SK-N-SH (cell line): Measurements from ENCODE around the gene ULBP1.

Experiments
- CHD2 ChIP-seq: fragments of 150-350 bp; IDR thresholded peaks from 2 replicates; pipeline ENCODE4 v1.6.1; 2018; ENCODE audit warnings: low read length; ENCODE audit not compliant: partially characterized antibody
- CTCF ChIP-seq: fragments of 200-600 bp; sonication (generic); IDR thresholded peaks from 2 replicates; pipeline ENCODE4 v1.6.1; 2017; ENCODE audit warnings: antibody characterized with exemption, mild to moderate bottlenecking, moderate library complexity
- EP300 ChIP-seq, 2 experiments: IDR thresholded peaks; 2 replicates each; pipeline versions ENCODE4 v1.4.0 to v1.6.1; 2012; ENCODE audit warnings: borderline replicate concordance in 1 of 2, low read depth in 1 of 2, low read length in 1 of 2
- FOXJ3 ChIP-seq: sonication (generic); formaldehyde crosslinking; IDR thresholded peaks from 2 replicates; pipeline ENCODE4 v1.5.1; 2020; ENCODE audit warnings: mild to moderate bottlenecking, missing genetic modification reagents
- GABPA ChIP-seq: IDR thresholded peaks from 2 replicates; pipeline ENCODE4 v1.4.0; 2012; ENCODE audit warnings: low read depth, mild to moderate bottlenecking
- MAX ChIP-seq: IDR thresholded peaks from 2 replicates; pipeline ENCODE4 v1.4.0; 2012; ENCODE audit warnings: low read depth
- NRF1 ChIP-seq: IDR thresholded peaks from 2 replicates; pipeline ENCODE4 v1.6.1; 2012; ENCODE audit warnings: low read depth, mild to moderate bottlenecking, low read length
- POLR2AphosphoS5 ChIP-seq: IDR thresholded peaks from 2 replicates; pipeline ENCODE4 v1.6.1; 2012; ENCODE audit warnings: low read depth, low read length
- RCOR1 ChIP-seq: fragments of 150-350 bp; IDR thresholded peaks from 2 replicates; pipeline ENCODE4 v1.6.1; 2017; ENCODE audit warnings: antibody characterized with exemption, low read length
- RFX5 ChIP-seq: IDR thresholded peaks from 2 replicates; pipeline ENCODE4 v1.6.1; 2012; ENCODE audit warnings: mild to moderate bottlenecking, improper control_type of control experiment, low read length
- SMC3 ChIP-seq: IDR thresholded peaks from 2 replicates; pipeline ENCODE4 v1.6.1; 2012; ENCODE audit warnings: low read depth, low read length, improper control_type of control experiment
- TCF12 ChIP-seq: IDR thresholded peaks from 2 replicates; pipeline ENCODE4 v1.4.0; 2012
- USF1 ChIP-seq: IDR thresholded peaks from 2 replicates; pipeline ENCODE4 v1.4.0; 2012; ENCODE audit warnings: low read depth, borderline replicate concordance
- YY1 ChIP-seq: IDR thresholded peaks from 2 replicates; pipeline ENCODE4 v1.4.0; 2012; ENCODE audit warnings: low read depth, mild to moderate bottlenecking

GRCh38 chr6:150006961-150007464 is 43.3 kb downstream of the ULBP1 start:
- TF ChIP-seq EP300 (IDR thresholded peaks at IDR 0.05; ENCODE audit: borderline replicate concordance in 1 of 2, low read depth in 1 of 2, low read length in 1 of 2) (no peak), CTCF (peak; percentile 62), SMC3 (no peak), RCOR1 (no peak), TCF12 (no peak), FOXJ3 (CRISPR knock-in tag) (no peak), YY1 (no peak), MAX (no peak), CHD2 (no peak), RFX5 (no peak), GABPA (no peak), NRF1 (no peak), USF1 (no peak), POLR2AphosphoS5 (no peak)
